NOMO-1 treated with dmso at 0.1 percent for 144 hours (cell line): ENCODE measurements around the gene ARHGEF26.

Experiments used
- DNase-seq: peaks from one replicate; lab custom pipeline; 2025; ENCODE audit not compliant: unreplicated experiment; lab: John Stamatoyannopoulos, UW

The ARHGEF26 gene

GRCh38 chr3:154148541-154148940, 27.4 kb downstream of the ARHGEF26 start:
- no peak for DNase-seq

GRCh38 chr3:154149286-154149685, 28.1 kb downstream of the ARHGEF26 start:
- DNase-seq, result no peak

GRCh38 chr3:154151969-154152368, 30.8 kb downstream of the ARHGEF26 start:
- no peak for DNase-seq

- DNase-seq, result no peak
Observed at GRCh38 chr3:154152741-154153140, 31.6 kb downstream of the ARHGEF26 start.

- no peak for DNase-seq
Observed at GRCh38 chr3:154156530-154156929, 35.3 kb downstream of the ARHGEF26 start.

- no peak for DNase-seq
Observed at GRCh38 chr3:154161806-154162205, 40.6 kb downstream of the ARHGEF26 start.

- no peak for DNase-seq
Observed at GRCh38 chr3:154164387-154164786, 43.2 kb downstream of the ARHGEF26 start.

- DNase-seq, result no peak
Observed at GRCh38 chr3:154168998-154169795, 48.0 kb downstream of the ARHGEF26 start.

- no peak for DNase-seq
Observed at GRCh38 chr3:154169796-154170110, 48.6 kb downstream of the ARHGEF26 start.

GRCh38 chr3:154170300-154170699, 49.1 kb downstream of the ARHGEF26 start:
- no peak for DNase-seq

GRCh38 chr3:154175041-154175440, 53.9 kb downstream of the ARHGEF26 start:
- no peak for DNase-seq

- DNase-seq, result no peak
Observed at GRCh38 chr3:154176036-154176435, 54.8 kb downstream of the ARHGEF26 start.

GRCh38 chr3:154177406-154177805, 56.2 kb downstream of the ARHGEF26 start:
- DNase-seq, result no peak

- DNase-seq, result peak; percentile 64
Observed at GRCh38 chr3:154178172-154178571, 57.0 kb downstream of the ARHGEF26 start.

GRCh38 chr3:154180836-154181691, 59.9 kb downstream of the ARHGEF26 start:
- no peak for DNase-seq

GRCh38 chr3:154182322-154182922, 61.2 kb downstream of the ARHGEF26 start:
- no peak for DNase-seq

- no peak for DNase-seq
Observed at GRCh38 chr3:154182975-154183374, 61.8 kb downstream of the ARHGEF26 start.

GRCh38 chr3:154184582-154184981, 63.4 kb downstream of the ARHGEF26 start:
- DNase-seq, result no peak

GRCh38 chr3:154188437-154188836, 67.2 kb downstream of the ARHGEF26 start:
- no peak for DNase-seq

- DNase-seq, result peak; percentile 6
Observed at GRCh38 chr3:154188846-154189245, 67.7 kb downstream of the ARHGEF26 start.

GRCh38 chr3:154191520-154191919, 70.3 kb downstream of the ARHGEF26 start:
- DNase-seq, result no peak

- DNase-seq, result no peak
Observed at GRCh38 chr3:154192225-154192624, 71.0 kb downstream of the ARHGEF26 start.
